Stimulated activated CD4-positive, alpha-beta T cell treated with anti-CD3 and anti-CD28 coated beads, Interleukin-2, amount 100 ng/mL, for 4 hours (primary cell): ENCODE results near the gene HLA-F.
A peak's percentile ranks its signal among the peaks of the same experiment; 100 is the strongest.

Experiments
- DNase-seq: peaks from one replicate; pipeline ENCODE4 v3.0.0-alpha.2; 2020; ENCODE audit warnings: low read depth

Gene HLA-F

DNA sequence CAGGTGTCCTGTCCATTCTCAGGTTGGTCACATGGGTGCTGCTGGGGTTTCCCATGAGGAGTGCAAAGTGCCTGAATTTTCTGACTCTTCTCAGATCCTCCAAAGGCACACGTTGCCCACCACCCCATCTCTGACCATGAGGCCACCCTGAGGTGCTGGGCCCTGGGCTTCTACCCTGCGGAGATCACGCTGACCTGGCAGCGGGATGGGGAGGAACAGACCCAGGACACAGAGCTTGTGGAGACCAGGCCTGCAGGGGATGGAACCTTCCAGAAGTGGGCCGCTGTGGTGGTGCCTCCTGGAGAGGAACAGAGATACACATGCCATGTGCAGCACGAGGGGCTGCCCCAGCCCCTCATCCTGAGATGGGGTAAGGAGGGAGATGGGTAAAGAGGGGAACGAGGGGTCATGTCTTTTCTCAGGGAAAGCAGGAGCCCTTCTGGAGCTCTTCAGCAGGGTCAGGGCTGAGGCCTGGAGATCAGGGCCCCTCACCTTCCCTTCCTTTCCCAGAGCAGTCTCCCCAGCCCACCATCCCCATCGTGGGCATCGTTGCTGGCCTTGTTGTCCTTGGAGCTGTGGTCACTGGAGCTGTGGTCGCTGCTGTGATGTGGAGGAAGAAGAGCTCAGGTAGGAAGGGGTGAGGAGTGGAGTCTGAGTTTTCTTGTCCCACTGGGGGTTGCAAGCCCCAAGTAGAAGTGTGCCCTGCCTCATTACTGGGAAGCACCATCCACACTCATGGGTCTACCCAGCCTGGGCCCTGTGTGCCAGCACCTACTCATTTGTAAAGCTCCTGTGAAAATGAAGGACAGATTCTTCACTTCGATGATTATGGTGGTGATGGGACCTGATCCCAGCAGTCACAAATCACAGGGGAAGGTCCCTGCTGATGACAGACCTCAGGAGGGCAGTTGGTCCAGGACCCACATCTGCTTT is 2.0 kb downstream of the HLA-F start:
- no peak for DNase-seq

DNA sequence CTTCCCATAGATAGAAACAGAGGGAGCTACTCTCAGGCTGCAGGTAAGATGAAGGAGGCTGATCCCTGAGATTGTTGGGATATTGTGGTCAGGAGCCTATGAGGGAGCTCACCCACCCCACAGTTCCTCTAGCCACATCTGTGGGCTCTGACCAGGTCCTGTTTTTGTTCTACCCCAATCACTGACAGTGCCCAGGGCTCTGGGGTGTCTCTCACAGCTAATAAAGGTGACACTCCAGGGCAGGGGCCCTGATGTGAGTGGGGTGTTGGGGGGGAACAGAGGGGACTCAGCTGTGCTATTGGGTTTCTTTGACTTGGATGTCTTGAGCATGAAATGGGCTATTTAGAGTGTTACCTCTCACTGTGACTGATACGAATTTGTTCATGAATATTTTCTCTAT is 2.8 kb downstream of the HLA-F start:
- no peak for DNase-seq

DNA sequence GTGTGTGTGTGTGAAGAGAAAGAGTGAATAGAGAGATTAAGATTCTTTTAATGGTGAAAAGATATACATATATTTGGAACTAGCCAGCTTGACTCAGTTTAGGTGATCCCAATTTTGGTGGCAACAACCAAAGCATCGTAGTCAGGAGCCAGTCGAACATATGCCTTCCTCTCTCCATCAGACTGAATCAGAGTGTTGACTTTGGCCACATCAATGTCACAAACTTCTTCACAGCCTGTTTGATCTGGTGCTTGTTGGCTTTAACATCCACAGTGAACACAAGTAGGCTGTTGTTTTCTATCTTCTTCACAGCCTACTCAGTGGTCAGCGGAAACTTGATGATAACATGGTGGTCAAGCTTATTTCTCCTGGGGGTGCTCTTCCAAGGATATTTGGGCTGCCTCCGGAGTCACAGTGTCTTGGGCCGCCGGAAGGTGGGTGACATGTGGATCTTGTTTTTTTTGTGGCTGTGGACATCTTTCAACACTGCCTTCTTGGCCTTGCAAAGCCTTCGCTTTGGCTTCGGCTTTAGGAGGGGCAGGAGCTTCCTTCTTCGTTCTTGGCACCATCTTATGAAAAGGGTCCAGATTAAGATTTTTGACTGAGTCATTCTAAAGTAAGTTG is 3.4 kb downstream of the HLA-F start:
- no peak for DNase-seq

DNA sequence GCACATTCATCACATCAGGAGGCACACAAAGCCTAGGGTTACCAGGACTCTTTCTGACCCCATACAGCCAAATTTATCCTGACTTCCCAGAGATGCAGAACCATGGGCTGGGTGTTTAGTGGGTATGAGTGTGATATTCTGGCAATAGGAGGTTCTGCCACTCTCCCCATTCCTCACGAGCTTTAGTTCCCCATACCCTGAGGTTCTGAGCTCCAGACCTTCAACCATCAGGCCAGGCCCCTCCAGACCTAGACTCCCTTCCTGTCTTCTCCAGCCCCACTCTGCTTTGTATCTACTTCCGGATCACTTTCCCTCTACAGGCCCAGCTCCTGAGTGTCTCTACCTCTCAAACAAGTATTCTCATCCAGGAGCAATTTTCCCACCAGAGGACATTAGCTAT is 4.4 kb downstream of the HLA-F start:
- DNase-seq: no peak

DNA sequence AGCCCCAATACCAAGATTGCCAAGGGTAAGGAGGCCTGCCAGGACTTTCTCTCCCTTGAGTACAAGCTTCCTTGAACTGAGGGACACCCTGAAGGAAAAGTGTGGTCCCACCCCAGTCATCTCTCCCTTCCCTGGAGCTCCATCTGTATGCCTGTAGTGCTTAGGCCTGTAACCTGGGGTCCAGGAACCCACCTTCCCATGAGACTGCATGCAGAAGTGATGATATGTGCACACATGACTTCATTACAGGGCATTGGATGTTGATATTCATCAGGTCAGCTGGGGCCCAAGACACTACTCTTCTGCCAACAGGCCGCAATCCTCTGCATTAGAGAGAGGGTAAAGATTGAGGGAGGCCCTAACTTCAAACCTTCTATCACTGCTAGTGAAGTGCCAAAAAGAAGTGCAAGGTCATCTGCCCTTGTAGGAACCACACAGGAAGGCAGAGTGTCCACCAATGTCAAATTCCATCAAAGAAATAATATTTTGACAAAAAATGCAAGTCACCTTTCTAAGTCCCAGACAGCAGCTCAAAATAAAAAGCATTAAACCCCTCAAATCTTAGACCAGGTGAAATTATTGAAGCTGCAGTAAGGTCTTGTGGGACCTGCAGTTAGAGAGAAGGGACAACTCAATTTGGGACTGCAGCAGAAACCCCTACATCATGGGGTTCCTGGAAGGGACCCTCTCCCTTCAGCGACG is 5.1 kb downstream of the HLA-F start:
- DNase-seq: no peak

DNA sequence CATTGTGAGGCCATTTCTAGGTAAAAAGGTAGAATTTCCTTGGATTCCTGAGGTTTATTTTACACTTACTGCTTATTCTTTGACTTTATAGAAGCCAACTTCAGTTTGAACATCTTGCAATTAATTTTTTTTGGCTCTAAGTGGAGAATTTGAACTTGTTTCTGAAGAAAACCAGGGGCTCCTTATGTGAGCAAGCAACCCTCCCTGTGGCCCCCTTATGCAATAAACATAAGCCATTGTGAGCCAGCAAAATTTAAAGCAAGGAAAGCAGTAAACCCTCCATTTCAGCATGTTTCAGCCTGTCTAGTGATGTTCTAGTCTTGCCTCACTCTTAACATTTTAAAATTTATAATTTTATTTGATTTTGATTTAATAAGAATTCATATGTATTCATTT is 5.6 kb downstream of the HLA-F start:
- DNase-seq: no peak

DNA sequence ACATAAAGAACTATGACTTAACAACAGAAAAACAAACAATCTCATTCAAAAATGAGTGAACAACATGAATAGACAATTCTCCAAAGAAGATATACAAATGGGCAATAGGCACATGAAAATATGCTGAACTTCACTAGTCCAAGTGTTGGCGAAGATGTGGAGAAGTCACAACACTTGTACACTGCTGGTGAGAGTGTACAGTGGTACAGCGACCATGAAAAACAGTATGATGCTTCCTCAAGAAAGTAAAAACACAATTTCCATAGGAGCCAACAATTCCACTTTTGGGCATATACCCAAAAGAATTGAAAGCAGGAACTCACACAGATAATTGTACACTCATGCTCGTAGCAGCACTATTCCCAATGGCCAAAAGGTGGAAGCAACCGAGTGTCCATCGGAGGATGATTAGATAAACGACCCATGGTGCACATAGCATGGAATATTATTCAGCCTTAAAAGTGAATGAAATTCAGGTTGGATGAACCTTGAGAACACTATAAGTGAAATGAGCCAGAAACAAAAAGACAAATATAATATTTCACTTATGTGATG is 6.6 kb downstream of the HLA-F start:
- DNase-seq: no peak

DNA sequence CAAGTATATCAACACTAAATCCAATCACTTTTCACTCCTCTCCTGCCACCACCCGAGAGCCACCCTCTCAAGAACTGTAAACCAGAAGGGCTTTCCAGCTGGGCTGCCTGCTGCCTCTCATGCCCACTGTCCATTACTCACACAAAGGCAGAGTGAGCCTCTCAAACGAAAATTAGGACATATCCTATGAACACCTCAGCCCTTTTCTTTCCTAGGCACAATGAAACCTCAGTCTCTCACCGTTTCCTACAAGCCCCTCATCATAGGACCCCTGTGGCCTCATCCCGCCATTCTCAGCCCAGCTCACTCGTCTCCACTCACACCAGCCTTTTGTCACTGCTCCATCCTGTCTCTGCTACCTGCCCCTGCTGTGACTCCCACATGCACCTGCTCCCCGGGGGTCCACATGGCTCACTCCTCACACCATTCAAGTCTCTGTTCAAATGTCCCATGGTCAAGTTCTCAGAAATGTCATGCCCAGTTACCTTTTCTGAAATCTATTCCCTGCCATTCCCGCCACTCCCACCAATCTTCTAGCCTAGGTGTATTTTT is 7.4 kb downstream of the HLA-F start:
- no peak for DNase-seq

DNA sequence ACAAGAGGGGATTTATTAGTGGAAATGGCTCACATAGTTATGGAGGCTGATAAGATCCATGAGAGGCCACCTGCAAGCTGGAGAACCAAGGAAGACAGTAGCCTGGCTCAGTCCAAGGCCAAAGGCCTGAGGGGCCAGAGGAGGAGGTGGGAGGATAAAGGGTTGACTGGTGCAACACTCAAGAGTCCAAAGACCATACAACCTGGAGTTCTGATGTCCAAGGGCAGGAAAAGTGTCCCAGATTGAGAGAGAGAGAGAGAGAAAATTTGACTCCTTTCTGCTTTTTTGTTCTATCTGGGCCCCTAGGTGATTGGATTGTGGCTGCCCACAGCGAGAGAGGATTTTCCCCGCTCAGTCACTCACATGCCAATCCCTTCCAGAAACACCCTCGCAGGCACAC is 8.0 kb downstream of the HLA-F start:
- DNase-seq: no peak

DNA sequence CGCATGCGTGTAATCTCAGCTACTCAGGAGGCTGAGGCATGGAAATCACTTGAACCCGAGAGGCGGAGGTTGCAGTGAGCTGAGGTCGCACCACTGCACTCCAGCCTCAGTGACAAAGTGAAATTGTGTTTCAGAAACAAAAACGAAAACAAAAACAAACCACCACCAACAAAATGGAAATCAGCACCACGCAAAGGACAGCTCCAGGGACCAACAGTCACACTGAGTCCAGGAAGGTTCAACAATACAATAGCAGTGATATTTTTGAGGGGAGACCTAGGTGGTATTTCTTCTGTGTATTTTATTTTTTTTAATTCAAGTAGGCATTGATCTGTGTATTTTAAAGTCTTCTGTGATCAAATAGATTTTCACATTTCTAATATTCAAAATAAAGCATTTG is 9.8 kb downstream of the HLA-F start:
- no peak for DNase-seq

DNA sequence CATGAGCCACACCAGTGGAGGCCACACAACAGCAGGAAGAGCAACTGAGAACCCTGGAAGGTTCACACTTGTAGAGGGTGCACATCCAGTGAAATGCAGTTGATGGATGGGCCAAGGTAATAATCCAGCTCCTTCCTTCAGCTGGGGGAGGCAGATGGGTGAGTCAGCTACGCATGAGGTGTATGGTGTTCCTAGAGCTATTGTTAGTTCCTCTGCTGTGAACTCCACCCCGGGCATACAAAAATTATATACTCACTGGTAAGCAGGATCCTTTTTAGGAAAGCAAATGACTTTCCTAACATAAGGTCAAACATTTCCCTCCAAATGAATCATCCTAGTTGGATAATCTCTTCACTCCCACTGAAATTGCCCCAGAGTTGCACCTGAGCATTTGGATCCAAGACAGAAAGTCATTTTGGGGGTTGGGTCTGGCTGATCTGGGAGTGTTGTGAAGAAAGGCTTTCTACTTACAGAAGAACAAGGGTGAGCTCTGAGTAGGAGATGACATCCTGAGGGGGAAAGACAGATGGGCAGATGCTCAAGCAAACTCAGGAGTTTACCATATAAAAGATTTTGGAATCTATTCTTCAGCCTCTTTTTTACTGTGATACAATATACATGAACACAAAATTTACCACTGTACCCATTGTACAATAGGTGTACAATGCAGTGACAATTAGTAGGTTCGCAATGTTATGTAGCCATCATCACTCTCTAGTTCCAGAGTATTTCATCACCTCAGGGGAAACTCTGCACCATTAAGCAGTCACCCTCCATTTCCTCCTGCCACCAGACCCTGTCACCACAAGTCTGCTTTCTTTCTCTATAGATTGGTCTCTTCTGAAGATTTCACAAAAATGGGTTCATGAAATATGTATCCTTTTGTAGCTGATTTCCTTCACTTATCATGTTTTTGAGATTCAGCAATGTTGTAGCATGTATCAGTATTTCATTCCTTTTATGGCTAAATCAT is 11.1 kb downstream of the HLA-F start:
- DNase-seq: no peak

DNA sequence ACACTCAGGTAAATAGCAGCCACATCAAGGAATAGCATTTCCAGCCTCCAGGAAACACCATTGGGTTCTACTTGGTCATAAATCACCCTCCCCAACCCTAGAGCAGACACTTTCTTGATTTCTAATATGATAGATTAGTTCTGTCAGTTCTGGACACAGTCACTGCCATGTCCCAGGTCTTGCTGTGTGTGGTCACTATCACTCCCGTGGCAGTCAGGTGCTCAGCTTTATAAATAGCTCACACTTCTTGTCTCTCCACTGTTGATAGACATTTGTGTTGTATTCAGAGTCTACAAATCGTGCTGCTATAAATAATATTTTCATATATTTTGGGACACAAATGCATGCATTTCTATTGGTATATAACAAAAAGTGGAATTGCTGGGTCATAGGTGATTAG is 13.3 kb downstream of the HLA-F start:
- DNase-seq: no peak

DNA sequence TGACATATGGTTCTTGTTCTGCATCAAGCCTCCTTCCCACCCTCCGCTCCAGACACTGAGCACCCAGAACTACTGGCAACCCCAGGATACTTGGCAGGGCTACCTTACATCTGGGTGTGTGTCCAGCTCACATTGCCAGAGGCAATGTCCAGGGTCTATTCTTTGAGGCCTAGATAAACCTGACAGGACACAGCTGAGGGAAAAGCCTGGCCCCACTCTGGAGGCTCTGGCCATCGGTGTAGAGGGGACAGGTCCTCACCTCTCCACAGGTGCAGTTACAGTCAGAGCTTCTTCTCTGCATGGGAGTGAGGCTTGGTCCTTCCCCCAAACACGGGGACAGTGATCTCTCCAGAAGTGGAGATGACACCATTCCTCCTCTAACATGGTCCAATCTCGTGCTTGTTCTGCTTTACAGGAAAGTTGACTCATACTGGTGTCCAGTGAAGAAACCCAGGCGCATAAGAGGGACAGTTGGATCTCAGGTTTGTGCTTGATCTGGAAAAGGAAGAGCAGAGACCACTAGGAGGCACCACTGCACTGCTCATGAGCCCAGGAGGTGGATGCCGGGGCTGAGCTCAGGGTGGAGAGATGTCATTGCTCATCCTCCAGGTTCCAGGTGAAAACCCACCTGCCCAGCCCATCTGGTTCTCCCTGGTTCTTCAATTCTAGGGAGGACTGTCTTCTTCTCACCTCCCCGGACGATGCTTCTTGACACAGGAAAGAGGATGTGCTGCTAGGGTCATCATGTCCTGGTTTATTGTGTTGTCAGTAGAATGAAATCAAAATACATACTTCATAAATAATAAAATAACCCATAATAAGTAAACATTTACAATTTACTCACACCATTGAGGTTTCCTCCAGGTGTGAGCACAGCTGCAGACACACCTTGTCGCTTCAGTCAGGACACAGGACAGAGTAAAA is 14.7 kb downstream of the HLA-F start:
- peak; percentile 60 for DNase-seq

DNA sequence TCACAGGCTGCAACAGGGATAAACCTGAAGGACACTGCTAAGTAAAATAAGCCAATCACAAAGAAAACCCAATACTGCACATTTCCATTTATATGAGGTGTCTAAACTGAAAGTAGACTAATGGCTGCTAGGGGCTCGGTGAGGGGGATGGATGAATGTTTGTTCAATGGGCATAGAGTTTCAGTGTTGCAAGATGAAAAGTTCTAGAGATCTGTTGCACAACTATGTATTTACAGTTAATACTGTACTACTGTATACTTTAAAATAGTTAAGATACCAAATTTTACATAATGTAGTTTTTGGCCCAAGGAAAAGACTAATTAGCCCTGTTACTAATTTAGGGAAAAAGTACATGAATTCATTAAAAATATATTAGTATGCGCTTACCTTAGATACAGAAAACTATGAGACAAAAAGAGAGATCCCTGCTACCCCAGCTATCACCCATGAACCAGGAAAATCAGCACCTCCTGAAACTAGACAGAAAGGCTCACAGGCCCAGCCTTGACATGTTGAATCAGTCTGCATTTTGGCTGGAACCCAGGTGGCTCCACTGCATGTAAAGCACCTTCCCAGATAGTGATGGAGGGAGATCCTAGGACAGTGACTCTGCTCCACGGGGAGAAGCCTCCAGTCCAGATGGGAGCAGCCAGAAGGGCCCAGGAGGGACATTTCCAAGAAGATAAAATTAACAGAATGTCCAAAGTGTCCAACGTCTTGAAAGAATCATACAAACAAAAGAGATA is 16.1 kb downstream of the HLA-F start:
- no peak for DNase-seq

DNA sequence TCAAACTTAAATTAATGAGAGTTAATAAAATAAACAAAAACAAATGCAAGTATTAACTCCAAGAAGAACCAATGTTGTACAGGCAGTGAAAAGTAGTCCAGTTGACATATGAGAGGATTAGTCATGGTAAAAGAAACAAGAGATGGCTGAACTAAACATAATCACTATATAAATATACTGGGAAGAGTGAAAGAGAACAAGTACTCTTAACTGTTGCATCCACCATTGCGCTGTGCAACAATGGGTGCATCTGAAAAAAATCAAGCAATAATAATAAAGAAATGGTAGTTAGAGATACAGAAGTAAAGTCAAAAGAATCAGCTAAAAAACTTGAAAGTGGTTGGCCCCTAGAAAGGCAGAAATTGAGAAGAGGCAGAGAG is 16.6 kb downstream of the HLA-F start:
- DNase-seq: no peak

DNA sequence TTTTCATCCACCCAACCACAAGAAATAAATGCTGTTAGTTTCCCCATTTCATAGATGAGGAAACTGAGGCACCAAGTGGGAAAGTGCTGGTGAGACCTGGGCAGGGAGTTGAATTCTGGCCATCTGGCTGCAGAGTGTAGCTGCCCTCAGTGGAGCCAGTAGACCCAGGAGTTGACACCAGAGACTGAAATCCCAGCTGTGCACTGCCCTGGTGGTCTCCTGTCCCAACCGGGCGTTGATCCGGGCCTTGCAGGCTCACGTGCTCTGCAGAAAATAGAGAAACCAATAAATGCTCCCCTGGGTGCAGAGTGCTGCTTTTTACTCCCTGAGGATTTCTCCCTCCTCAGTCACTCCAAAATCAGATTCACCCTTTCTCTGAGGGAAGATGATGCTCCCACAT is 18.4 kb downstream of the HLA-F start:
- no peak for DNase-seq

DNA sequence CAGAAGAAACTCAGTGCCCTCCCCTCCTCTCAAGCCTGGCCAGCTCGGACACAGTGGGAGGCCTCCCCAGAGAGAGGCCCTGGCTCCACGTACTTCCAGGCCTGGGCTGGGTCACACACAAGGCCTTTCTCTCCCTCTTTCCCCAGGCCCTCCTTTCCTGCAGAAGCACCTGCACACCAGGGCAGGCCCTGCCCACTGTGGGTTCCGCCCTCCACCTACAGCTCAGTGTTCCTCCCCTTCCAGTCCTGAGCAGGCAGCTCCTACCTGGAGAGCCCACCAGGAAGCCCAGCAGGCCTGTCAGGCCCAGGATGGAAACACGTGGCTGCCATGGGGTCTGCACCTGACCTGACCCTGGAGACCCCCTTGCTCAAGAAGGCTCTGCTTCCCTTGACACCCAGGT is 18.9 kb downstream of the HLA-F start:
- DNase-seq: no peak

DNA sequence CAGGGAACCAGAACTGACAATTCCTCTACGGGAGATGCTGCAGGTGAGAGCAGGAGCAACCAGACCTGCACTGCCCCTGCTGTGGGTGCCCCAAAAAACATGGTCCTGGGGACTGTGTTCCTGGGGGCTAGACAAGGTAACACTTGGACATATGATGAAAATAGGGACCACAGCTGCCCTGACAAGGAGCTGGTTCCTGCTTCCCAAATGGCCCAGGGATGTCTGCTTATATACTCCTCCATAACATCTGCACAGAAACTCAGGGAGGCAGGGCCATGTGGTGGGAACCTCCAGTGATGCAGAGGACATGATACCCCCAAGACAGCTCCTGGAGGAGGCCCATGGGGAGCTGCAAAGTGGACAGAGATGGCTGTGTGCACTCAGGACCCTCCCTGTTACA is 19.8 kb downstream of the HLA-F start:
- no peak for DNase-seq

DNA sequence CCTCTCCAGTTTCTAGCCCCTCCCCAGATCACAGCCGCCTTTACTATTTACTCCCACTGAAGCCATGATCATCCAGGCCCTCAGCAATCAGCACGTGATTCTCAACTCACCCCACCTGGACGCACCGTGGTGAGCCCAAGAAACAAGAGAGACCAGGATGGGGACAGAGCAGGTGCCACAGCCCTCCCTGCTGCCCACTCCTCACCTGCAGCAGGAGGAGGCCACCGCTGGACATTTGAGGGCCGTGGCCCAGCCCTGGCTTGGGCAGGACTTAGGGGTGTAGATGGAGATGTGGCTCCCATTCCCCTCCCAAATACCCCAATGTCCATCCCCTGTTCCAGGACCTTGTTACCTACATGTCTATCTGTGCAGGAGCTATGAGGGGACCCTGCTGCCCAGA is 20.3 kb downstream of the HLA-F start:
- no peak for DNase-seq

DNA sequence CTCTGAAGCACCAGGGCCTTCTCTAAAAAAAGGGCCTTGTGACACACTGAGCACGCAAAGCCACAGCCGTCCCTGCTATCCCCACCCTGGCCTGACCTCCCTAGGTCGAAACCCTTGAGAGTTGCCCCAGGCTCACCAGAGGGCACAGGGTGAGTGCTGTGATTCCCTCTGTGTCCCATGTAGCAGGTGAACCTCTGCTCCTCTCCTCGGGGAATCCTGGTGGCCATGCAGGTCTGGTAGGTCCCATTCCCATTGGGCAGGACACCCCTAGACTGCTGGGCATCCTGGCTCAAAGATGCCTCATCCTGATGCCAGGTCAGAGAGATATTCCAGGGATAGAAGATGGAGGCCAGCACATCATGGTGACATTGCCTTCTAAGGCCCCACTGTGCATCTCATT is 20.9 kb downstream of the HLA-F start:
- no peak for DNase-seq
